ENCODE data around the gene SDR42E1. TPM values are rescaled to one million over a fixed set of nuclear protein-coding genes. Genes with fewer than 3 reads are reported as not detected.
"Not testable (repeated sequence)": the region's sequence is repeated elsewhere in the genome, so short reads cannot be mapped to it uniquely, and the experiment has no call there.

Gene SDR42E1
- total RNA-seq, 1 experiment from 2014 or later: not detected

DNA sequence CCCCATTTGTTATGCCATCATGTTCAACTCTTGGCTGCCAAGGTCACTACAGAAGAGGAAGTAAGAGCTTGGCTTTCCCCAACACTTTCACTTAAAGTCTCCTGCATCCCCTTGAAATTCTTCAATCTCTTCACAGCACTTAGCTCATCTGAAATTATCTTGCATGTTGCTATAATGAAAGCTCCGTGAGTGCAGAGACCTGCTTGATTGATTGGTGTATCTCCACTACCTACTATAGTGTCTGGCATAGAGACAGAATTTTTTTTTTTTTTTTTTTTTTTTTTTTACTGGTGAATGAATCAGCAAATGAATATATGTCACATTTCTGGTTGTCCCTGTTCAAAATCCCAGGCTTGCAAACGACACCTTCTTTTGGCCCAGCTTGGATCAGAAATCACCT, 1.9 kb upstream of the SDR42E1 start:
- DNase-seq (ENCODE audit: low read depth): no peak
- in situ Hi-C loops (cut with HindIII; ENCODE audit: low pct_unique_long_range_greater_than_20kb, low sequenced_read_pairs): no loop called here

DNA sequence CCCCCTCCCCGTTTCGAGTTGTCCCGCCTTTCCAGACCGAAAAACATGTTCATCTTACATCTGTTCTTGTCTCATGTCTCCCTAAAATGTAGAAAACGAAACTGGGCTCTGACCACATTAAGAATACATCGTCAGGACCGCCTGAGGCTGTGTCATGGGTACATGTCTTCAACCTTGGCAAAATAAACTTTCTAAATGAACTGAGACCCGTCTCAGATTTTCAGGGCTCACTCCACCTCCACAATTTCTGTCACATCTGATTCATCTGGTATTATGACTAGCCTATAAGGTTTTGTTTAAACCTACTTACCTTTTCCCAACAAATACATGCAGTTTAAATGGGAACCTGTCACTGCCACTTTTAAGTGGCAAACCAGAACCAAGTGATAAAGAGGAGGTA, 621 bp downstream of the SDR42E1 start:
- no peak for DNase-seq (ENCODE audit: low read depth)
- in situ Hi-C loops (cut with HindIII; ENCODE audit: low pct_unique_long_range_greater_than_20kb, low sequenced_read_pairs): no loop called here

DNA sequence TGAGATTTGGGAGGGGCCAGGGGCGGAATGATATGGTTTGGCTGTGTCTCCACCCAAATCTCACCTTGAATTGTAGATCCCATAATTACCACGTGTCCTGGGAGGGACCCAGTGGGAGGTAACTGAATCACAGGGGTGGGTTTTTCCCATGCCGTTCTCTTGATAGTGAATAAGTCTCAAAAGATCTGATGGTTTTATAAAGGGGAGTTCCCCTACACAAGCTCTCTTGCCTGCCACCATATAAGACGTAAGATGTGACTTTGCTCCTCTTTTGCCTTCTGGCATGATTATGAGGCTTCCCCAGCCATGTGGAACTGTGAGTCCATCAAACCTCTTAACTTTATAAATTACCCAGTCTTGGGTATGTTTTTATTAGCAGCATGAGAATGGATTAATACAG, 1.5 kb downstream of the SDR42E1 start:
- DNase-seq (ENCODE audit: low read depth); in situ Hi-C loops (cut with HindIII; ENCODE audit: low pct_unique_long_range_greater_than_20kb, low sequenced_read_pairs): not testable (repeated sequence)

DNA sequence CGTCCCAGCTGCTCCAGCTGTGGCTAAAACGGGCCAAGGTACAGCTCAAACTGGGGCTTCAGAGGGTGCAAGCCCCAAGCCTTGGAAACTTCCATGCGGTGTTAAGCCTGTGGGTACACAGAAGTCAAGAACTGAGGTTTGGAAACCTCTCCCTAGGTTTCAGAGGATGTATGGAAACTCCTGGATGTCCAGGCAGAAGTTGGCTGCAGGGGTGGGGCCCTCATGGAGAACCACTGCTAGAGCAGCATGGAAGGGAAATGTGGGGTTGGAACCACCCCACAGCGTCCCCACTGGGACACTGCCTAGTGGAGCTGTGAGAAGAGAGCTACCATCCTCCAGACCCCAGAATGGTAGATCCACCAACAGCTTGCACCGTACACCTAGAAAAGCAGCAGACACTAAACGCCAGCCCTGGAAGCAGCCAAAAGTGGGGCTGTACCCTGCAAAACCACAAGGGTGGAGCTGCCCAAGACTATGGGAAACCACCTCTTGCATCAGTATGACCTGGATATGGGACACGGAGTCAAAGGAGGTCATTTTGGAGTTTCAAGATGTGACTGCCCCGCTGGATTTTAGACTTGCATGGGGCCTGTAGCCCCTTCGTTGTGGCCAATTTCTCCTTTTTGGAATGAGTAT, 2.2 kb downstream of the SDR42E1 start:
- DNase-seq (ENCODE audit: low read depth): no peak
- in situ Hi-C loops (cut with HindIII; ENCODE audit: low pct_unique_long_range_greater_than_20kb, low sequenced_read_pairs): no loop called here

DNA sequence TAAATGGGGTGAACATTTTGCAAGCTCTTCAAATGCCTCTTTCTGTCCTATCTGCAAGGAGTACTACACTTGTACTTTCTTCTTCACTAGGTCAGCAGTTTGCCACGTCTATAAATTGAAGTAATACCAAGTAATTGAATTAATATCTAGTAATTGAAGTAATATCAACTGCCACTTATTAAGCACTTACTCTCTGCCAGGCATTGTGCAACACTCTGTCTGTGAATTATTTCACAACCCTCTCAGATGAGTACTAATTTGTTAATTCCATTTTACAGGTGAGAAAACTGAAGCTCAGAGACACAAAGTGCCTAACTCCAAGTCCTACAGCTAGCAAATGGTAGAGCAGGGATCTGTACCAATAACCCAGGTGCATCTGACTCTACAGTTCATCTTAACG, 4.1 kb downstream of the SDR42E1 start:
- in situ Hi-C loops (cut with HindIII; ENCODE audit: low pct_unique_long_range_greater_than_20kb, low sequenced_read_pairs): no loop called here
- DNase-seq (ENCODE audit: low read depth): no peak

DNA sequence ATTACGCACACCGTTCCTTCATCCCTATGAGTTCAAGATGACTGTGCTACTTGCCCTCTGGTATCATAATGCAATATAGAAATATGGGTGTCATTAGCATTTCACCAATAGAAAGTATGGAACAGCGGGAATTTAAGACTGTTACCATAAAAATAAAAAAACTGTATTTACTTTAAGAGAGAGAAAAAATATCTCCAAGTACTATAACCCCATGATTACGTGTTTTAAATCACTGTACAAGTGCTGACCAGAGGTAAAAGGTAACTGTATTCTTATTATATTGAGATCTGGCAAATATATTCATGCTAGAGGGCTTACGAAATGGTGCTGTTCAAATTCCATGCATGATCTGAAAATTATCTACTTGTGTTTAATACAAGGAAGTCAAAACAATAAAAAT, 5.2 kb downstream of the SDR42E1 start:
- DNase-seq (ENCODE audit: low read depth): no peak
- in situ Hi-C loops (cut with HindIII; ENCODE audit: low pct_unique_long_range_greater_than_20kb, low sequenced_read_pairs): no loop called here

DNA sequence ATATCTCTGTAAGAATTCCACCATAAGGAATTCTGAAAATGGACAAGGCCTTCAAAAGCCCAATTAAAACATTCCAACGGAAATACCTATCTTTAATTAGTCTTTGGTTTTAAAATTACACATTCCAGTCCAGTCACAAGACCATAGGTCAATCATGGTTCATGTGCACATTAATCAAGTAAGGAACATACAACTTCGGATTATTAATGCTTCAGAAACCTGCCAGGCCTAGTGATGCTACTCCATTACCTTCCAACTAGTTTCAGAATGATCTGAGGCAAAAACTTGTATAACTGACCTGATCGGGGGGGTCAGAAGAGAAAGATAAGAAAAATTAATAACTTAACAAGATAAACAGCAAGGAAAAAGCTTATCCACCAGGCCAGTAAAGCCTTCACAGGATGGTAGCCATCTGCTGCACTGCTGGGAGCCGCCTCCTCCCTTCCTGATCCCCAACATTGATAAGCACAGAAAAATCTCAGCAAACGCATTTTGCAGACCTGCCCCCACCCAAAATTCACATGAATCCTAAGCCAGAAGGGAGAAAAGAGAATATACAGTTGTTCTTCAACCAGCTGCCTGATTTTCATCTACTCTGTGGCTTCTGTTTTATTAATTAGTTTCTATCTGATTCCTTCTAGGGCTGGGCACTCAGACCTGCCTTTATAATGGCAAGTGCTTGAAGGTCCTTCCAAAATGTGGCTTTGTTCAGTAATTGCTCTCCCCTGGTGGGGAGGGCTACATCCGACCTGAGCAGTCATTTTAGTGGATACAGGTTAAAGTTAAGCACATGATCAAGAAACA, 6.0 kb downstream of the SDR42E1 start:
- peak; percentile 8 for DNase-seq (ENCODE audit: low read depth)
- in situ Hi-C loops (cut with HindIII; ENCODE audit: low pct_unique_long_range_greater_than_20kb, low sequenced_read_pairs): no loop called here

DNA sequence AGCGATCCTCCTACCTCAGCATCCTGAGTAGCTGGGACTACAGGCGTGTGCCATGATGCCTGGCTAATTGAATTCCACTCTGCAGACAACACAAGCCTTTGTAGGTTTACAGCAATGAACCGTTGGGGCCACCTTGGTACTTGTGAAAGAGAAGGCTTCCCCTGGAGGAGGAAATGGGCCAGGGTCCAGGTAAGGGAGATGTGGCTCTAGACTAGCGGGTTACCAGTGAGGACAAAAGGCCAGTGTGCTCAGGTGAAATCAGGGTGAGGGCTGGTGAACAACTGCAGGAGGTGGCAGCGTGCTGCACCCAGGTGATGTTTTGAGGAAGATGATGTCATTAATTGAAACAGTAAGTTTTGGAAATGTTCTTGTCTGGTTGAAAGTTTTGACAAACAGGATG, 6.7 kb downstream of the SDR42E1 start:
- peak; percentile 8 for DNase-seq (ENCODE audit: low read depth)
- in situ Hi-C loops (cut with HindIII; ENCODE audit: low pct_unique_long_range_greater_than_20kb, low sequenced_read_pairs): no loop called here

DNA sequence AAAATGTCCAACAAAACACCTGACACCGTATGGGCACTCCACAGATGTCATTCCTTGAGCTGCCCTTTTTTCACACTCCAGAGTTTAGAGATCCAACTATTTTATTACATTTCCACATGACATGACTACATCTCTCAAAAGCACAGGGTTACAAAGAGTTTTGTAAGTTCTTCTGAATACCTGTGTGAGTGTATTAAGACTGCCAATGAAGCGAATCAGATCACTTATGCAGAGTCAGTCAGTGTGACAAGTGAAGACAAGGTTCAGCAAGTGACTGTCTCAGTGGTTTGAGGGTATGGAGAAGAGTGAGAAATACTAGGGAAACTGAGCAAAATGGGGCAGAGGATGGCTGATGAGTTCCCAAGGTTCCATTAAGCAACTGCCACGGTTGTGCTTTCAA, 8.4 kb downstream of the SDR42E1 start:
- DNase-seq (ENCODE audit: low read depth): no peak
- in situ Hi-C loops (cut with HindIII; ENCODE audit: low pct_unique_long_range_greater_than_20kb, low sequenced_read_pairs): no loop called here

DNA sequence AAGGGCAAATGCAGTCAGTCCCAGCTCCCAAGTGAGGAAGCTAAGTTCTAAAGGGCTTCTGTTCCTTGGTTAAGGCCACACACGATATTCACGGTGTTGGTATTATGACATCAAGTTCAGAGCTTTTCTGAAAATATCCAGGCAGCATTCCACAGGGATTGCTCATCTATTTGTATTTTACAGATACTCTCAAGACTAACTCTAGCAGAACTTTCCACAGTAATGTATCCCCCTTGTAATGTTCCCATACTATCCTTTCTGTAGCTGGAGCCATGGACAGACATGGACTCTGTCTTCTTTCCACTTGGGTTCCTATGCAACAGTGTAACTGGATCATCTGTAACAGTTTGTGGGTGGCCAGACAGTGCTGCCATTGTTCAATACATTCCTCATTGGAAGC, 13.5 kb downstream of the SDR42E1 start:
- DNase-seq (ENCODE audit: low read depth): peak; percentile 39
- in situ Hi-C loops (cut with HindIII; ENCODE audit: low pct_unique_long_range_greater_than_20kb, low sequenced_read_pairs): no loop called here

DNA sequence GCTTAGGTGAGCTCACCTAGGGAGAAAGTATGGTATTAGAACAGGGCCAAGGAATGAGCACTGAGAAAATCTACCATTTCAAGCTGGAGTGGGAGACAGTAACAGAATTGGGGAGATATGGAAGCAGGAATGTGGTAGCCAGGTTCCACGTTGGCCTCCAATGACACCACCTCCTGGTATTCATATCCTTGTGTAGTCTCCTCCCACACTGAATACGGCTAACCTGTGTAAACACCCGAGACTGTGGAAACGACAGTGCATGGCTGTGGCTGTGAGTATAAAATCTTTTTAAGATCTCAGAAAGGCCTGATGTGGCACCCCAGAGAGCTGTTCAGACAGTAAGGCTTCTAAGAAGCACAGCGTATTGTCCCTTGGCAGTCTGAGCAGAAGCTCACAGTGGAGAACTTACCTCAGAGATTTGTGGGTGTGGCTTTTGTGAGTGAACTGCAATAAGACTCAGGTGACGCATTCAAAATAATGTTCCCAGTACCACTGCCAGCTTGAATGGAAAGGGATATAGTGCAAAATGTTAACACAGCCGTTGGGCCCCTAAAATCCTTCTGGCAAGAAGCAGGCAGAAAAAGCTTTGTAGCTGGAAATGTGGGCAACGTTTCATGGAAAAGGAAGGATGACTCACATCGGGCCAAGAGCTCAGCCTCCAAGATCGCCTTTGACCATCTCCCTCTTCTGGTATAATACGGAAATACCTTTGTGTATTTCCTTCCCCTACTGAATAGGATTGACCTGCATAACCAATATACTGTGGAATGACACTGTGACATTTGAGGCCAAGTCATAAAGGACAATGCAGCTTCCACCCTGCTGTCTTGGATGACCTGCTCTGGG, 14.4 kb downstream of the SDR42E1 start:
- peak; percentile 30 for DNase-seq (ENCODE audit: low read depth)
- in situ Hi-C loops (cut with HindIII; ENCODE audit: low pct_unique_long_range_greater_than_20kb, low sequenced_read_pairs): no loop called here

DNA sequence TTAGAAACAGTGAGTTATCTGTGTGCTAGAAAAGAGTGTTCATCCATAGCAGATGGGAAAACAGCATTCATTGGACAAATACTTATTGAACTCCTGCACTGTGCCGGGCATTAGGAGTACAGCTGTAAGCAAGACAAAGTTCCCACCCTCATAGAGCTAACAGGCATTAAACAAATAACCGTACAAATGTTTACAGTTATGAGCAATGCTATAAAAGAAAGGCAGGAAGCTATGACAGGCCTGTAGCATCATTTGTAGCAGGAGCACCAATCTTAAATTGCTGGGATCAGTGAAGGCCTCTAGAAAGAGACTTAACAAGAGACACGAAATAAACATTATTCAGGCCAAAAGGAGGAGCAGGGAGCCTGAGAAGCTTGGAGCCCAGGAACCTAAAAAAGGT, 15.6 kb downstream of the SDR42E1 start:
- in situ Hi-C loops (cut with HindIII; ENCODE audit: low pct_unique_long_range_greater_than_20kb, low sequenced_read_pairs): no loop called here
- DNase-seq (ENCODE audit: low read depth): no peak

DNA sequence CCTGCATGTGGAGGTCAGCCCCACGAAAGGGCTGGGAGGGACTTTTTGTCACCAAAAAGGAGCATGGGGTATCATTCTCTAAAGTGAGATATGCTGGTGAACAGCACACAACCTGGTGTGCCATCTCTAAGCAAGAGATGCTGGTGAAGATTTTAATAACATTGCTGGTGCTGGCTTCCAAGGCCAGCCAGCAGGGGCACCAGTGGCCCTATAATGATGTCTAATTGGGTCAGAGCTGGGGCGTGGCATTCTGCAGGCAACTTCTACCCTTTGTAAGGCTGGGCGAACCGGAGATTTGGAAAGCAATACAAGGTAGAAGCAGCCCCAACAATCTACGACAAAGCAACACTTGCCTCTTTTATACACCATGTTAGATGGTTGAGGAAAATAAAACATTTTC, 16.8 kb downstream of the SDR42E1 start:
- no peak for DNase-seq (ENCODE audit: low read depth)
- in situ Hi-C loops (cut with HindIII; ENCODE audit: low pct_unique_long_range_greater_than_20kb, low sequenced_read_pairs): no loop called here

DNA sequence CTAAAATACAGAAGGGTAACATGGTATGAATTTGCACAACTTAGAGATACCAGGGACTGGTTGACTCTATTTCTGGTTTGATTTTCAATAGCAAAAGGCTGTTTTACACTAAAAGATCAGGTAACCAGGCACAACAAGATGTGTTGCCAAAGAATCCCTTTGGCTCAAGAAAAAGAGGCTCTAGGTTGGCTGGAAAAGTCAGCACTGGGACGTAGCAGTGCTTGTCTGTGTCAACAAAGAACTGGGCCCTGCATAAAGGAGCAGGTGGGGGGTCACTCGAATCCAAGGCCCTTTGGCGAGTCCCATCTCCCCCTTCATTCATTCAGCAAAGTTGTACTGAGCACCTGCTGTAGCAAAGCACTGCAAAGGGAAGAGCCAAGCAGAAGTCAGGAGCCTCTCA, 18.4 kb downstream of the SDR42E1 start:
- no peak for DNase-seq (ENCODE audit: low read depth)
- in situ Hi-C loops (cut with HindIII; ENCODE audit: low pct_unique_long_range_greater_than_20kb, low sequenced_read_pairs): no loop called here

DNA sequence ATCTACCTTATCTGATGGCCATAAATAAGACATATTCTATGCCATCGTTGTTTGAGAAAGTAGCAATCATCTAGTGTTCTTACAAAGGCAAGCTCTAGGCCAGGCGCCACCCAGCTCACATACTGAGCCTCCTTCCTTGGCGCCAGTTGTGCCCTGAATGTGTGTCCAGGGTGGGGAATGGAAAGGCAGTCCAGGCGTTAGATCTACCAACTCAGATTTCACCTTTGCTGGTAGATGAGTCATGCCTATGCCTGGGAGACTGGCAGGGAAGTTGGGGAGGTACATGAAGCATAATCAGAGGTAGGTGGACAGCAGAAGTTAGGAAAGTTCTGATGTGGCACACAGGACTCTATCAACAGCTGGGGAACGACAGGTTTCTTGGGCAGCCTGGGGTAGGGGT, 23.6 kb downstream of the SDR42E1 start:
- in situ Hi-C loops (cut with HindIII; ENCODE audit: low pct_unique_long_range_greater_than_20kb, low sequenced_read_pairs): no loop called here
- DNase-seq (ENCODE audit: low read depth): no peak

DNA sequence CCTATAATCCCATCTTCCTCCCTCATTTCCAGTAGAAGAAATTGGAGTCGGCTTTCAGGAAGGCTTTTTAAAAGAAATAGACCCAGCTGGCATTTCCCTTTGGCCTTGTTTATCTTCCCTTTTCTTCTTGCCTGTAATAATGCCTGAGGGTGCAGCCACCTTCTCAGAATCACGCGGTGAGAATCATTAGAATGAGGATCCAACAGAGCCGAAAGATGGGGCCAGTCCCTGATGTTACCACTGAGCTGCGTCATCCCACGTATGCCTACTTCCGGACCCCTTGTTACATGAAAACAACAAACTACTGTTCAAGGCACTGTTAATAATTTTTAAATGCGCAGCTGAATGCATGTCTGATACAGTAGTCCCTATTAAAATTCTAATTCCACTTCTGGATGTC, 24.1 kb downstream of the SDR42E1 start:
- in situ Hi-C loops (cut with HindIII; ENCODE audit: low pct_unique_long_range_greater_than_20kb, low sequenced_read_pairs): no loop called here
- DNase-seq (ENCODE audit: low read depth): no peak

DNA sequence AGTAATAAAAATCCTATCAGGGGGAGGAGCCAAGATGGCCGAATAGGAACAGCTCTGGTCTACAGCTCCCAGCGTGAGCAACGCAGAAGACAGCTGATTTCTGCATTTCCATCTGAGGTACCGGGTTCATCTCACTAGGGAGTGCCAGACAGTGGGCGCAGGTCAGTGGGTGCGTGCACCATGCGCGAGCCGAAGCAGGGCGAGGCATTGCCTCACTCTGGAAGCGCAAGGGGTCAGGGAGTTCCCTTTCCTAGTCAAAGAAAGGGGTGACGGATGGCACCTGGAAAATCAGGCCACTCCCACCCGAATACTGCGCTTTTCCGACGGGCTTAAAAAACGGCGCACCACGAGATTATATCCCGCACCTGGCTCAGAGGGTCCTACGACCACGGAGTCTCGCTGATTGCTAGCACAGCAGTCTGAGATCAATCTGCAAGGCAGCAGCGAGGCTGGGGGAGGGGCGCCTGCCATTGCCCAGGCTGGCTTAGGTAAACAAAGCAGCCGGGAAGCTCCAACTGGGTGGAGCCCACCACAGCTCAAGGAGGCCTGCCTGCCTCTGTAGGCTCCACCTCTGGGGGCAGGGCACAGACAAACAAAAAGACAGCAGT, 33.8 kb downstream of the SDR42E1 start:
- DNase-seq (ENCODE audit: low read depth); in situ Hi-C loops (cut with HindIII; ENCODE audit: low pct_unique_long_range_greater_than_20kb, low sequenced_read_pairs): not testable (repeated sequence)

DNA sequence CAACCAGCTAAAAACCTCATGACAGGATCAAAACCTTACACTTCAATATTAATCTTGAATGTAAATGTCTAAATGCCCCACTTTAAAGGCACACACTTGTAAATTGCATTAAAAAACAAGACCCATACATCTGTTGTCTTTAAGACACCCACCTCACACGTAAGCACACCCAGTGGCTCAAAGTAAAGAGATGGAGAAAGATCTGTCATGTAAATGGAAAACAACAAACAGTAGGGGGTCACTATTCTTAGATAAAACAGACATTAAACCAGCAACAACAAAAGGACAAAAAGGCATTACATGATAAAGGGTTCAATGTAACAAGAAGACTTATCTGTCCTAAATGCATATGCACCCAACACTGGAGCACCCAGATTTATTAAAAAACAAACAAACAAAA, 35.6 kb downstream of the SDR42E1 start:
- no peak for DNase-seq (ENCODE audit: low read depth)

DNA sequence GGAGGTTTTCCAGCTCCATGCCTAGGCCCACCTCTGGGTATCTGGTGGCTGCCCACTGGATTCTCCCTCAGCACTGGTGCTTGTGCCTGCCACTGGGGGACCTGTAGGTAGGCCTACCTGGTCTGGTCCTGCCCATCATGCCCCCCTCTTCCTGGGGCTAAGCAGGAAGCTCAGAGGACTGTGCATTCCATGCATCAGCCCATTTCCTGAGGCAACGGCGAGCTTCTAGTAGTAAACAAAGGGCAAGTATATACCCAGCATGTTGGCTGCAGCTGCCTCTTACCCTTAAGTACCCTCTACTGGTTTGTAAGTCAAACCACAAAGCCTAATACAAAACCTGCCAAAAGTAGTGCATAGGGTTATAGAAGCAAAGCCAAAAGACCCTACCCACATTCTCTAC, 37.5 kb downstream of the SDR42E1 start:
- DNase-seq (ENCODE audit: low read depth): no peak
- in situ Hi-C loops (cut with HindIII; ENCODE audit: low pct_unique_long_range_greater_than_20kb, low sequenced_read_pairs): no loop called here

More for the DNA sequence above, 35.6 kb downstream of the SDR42E1 start:
- in situ Hi-C loops (cut with HindIII; ENCODE audit: low pct_unique_long_range_greater_than_20kb, low sequenced_read_pairs): no loop called here
